Heart left ventricle (tissue), 16 donors: Measurements from ENCODE around the gene PPP2R3A. TPM values are rescaled to one million over a fixed set of nuclear protein-coding genes. Genes with fewer than 3 reads are reported as not detected.

Experiments used
- ATAC-seq, 4 donors: fragments of 200-7000 bp; cut with Tn5 transposase; one replicate each; pipeline ENCODE4 v1.9.1; 2020 to 2022; ENCODE audit warnings: moderate library complexity in 4 of 4, mild to moderate bottlenecking in 3 of 4, moderate number of reproducible peaks in 1 of 4
- DNase-seq, 5 donors: peaks; one replicate each; pipeline ENCODE4 v3.0.0-alpha.2; 2020
- H3K27ac ChIP-seq, 12 donors: fragments of 200-600 bp; sonication (generic) in 4 of 12; one replicate each; pipeline versions ENCODE4 v1.5.0 to v1.8.0; 2016 to 2022; ENCODE audit warnings: mild to moderate bottlenecking in 2 of 12
- H3K27me3 ChIP-seq, 9 donors: fragments of 200-600 bp; sonication (generic) in 2 of 9; one replicate each; pipeline versions ENCODE4 v1.5.1 to v1.8.0; 2016 to 2022; ENCODE audit warnings: mild to moderate bottlenecking in 3 of 9
- H3K36me3 ChIP-seq, 9 donors: fragments of 200-600 bp; sonication (generic) in 2 of 9; one replicate each; pipeline versions ENCODE4 v1.5.0 to v1.8.0; 2018 to 2022; ENCODE audit warnings: mild to moderate bottlenecking in 2 of 9
- H3K4me1 ChIP-seq, 12 donors: fragments of 200-600 bp; sonication (generic) in 4 of 12; one replicate each; pipeline versions ENCODE4 v1.5.0 to v1.8.0; 2016 to 2022; ENCODE audit warnings: mild to moderate bottlenecking in 3 of 12
- H3K4me3 ChIP-seq, 12 donors: fragments of 200-600 bp; sonication (generic) in 4 of 12; one replicate each; pipeline versions ENCODE4 v1.5.0 to v1.8.0; 2017 to 2022; ENCODE audit warnings: mild to moderate bottlenecking in 9 of 12, moderate library complexity in 4 of 12
- H3K9me3 ChIP-seq, 12 donors: fragments of 200-600 bp; sonication (generic) in 4 of 12; one replicate each; pipeline versions ENCODE4 v1.5.0 to v1.8.0; 2016 to 2022; ENCODE audit warnings: mild to moderate bottlenecking in 1 of 12
- CTCF ChIP-seq, 12 donors: fragments of 200-600 bp; sonication (generic) in 4 of 12; IDR thresholded peaks; one replicate each; pipeline versions ENCODE4 v1.5.0 to v1.8.0; 2018 to 2022; ENCODE audit warnings: antibody characterized with exemption in 12 of 12, mild to moderate bottlenecking in 5 of 12
- POLR2A ChIP-seq, 2 donors: fragments of 450-650 bp; IDR thresholded peaks; one replicate each; pipeline ENCODE4 v1.6.1; 2017; ENCODE audit warnings: antibody characterized with exemption in 2 of 2, mild to moderate bottlenecking in 2 of 2, moderate library complexity in 2 of 2
- WGBS, 4 donors: extraction: QIAGEN DNeasy Blood & Tissue Kit in 2 of 4; methylation state at CpG; one replicate each; pipeline versions ENCODE4 v1.1.5 to v1.1.7; 2013 to 2018; 5-methylcytosine and 5-hydroxymethylcytosine counted together
- intact Hi-C, 10 donors: fragments of 100-400 bp; cut with DNase I; formaldehyde crosslinking; loops; one replicate each; pipeline versions ENCODE4 v1.11.1 to v1.14.2; 2022
- polyA plus RNA-seq, 2 donors: library from polyadenylated mRNA; stranded (reverse); fragments of 200-250 nt; gene quantifications; one replicate each; pipeline ENCODE4 v1.2.3, GENCODE V29; 2013
- total RNA-seq, 9 donors: library from RNA; depleted of rRNA in 2 of 9; stranded (reverse); fragments of >200 nt in 2 of 9; fragmentation: NEBNext Ultra II Directional in 3 of 9; extraction: Animal tissue kit (Norgen Biotek cat#: 25700) in 3 of 9; gene quantifications; one replicate each; pipeline versions ENCODE4 v1.1.0 to v1.2.4, GENCODE V29; 2016 to 2023
- donor health status: ischemic (EF 13 %, LVEDD 7.1; RV severe dilation, severe dysfunction).
- donor health status: healthy with polysubstance abuse.
- donor health status: DM: no; HTN: yes; CAD: no.
- donor health status: DM: no; HTN: no; CAD: no.
- donor health status: ischemic (EF 25% LVEDD 6.9; RV normal size, moderate dysfunction).
- donor health status: ischemic (EF 25% LVEDD 5.7; RV mildly dilated, moderate dysfunction).
- donor health status: healthy.
- donor health status: DM: yes; HTN: yes; CAD: no.
- donor health status: ischemic (EF 35%, LVEDD 5.7; RV mildly dilated, moderate dysfunction).
- donor health status: nonischemic (EF 11% LVEDD 7.7; RV severe dilation, severe dysfunction).
- donor health status: DM: yes; HTN: yes; CAD: no.
- donor health status: PGD.
- donor health status: ischemic (EF 29% LVEDD 5.4; RV normal size, mild dysfunction).
- donor health status: nonischemic (EF 23%, LVEDD 6.1; RV moderate dilation, normal function).

The PPP2R3A gene
- total and polyA plus RNA-seq, 11 donors: 10.4 to 136 (median 92.4) TPM

- WGBS, 4 donors: 75 to 100% (median 81%) methylated on average over 1 of the region's 1 CpG
- ATAC-seq: no peak
- DNase-seq: no peak
- TF ChIP-seq POLR2A (IDR thresholded peaks at IDR 0.05) (no peak), CTCF (IDR thresholded peaks at IDR 0.05) (no peak)
- no peak overlapping the region for H3K4me3 ChIP-seq
- H3K27ac ChIP-seq: no peak overlapping the region
- H3K36me3 ChIP-seq: no peaks in the 10 kb centered on the region
- intact Hi-C loops: loop anchor here in 1 of 10 donors (5.0 kb wide), 1 partner anchor 38 kb away; no protein-coding TSS in a partner anchor
- H3K4me1 ChIP-seq: peaks cover 0 to 6% (median 0%) of the 10 kb centered on the region in 12 donors
- no peaks in the 10 kb centered on the region for H3K9me3 ChIP-seq
- no peaks in the 10 kb centered on the region for H3K27me3 ChIP-seq
Measured at GRCh38 chr3:135924506-135924905, 41.0 kb upstream of the PPP2R3A start.

GRCh38 chr3:135926664-135927063 is 38.9 kb upstream of the PPP2R3A start:
- H3K36me3 ChIP-seq: no peaks in the 10 kb centered on the region
- WGBS, 4 donors: 90 to 95% (median 93%) methylated on average over 3 of the region's 3 CpGs
- H3K4me1 ChIP-seq: peaks cover 0 to 17% (median 7%) of the 10 kb centered on the region in 12 donors
- TF ChIP-seq POLR2A (IDR thresholded peaks at IDR 0.05) (no peak), CTCF (IDR thresholded peaks at IDR 0.05) (no peak)
- H3K27ac ChIP-seq: no peak overlapping the region
- intact Hi-C loops: no loop called here
- DNase-seq: no peak
- no peaks in the 10 kb centered on the region for H3K27me3 ChIP-seq
- ATAC-seq: no peak
- no peak overlapping the region for H3K4me3 ChIP-seq
- no peaks in the 10 kb centered on the region for H3K9me3 ChIP-seq

GRCh38 chr3:135927155-135927554 is 38.4 kb upstream of the PPP2R3A start:
- no peak for ATAC-seq
- 50 to 83% (median 76%) methylated on average over 1 of the region's 1 CpG for WGBS, 4 donors

GRCh38 chr3:135929670-135930069 is 35.9 kb upstream of the PPP2R3A start:
- Histone ChIP-seq H3K9me3 (no peaks in the 10 kb centered on the region), H3K4me3 (no peak overlapping the region), H3K4me1 (peaks cover 0 to 17% (median 7%) of the 10 kb centered on the region in 12 donors), H3K36me3 (no peaks in the 10 kb centered on the region), H3K27ac (peak overlapping the region in 3 of 12 donors; percentile 19 to 29 (median 19)), H3K27me3 (no peaks in the 10 kb centered on the region)
- intact Hi-C loops: no loop called here
- 22 to 26% (median 24%) methylated on average over 1 of the region's 1 CpG for WGBS, 4 donors
- DNase-seq (peak in 3 of 5 donors; percentile 37 to 56 (median 54)), ATAC-seq (peak; percentile 64 to 84 (median 76))
- TF ChIP-seq CTCF (IDR thresholded peaks at IDR 0.05): peak in 4 of 12 donors; percentile 4 to 17 (median 6)
- TF ChIP-seq POLR2A (IDR thresholded peaks at IDR 0.05): no peak

More at GRCh38 chr3:135927155-135927554, 38.4 kb upstream of the PPP2R3A start:
- no peak overlapping the region for H3K27ac ChIP-seq
- TF ChIP-seq CTCF (IDR thresholded peaks at IDR 0.05) (no peak), POLR2A (IDR thresholded peaks at IDR 0.05) (no peak)
- H3K9me3 ChIP-seq: no peaks in the 10 kb centered on the region
- no peaks in the 10 kb centered on the region for H3K27me3 ChIP-seq
- no peak for DNase-seq
- H3K4me3 ChIP-seq: no peak overlapping the region
- intact Hi-C loops: no loop called here
- peaks cover 0 to 17% (median 7%) of the 10 kb centered on the region in 12 donors for H3K4me1 ChIP-seq
- H3K36me3 ChIP-seq: no peaks in the 10 kb centered on the region
